SK-MEL-5 (cell line): ENCODE results near the gene TRPC4. TPM values are rescaled to one million over a fixed set of nuclear protein-coding genes. Genes with fewer than 3 reads are reported as not detected.

Experiments
- DNase-seq: peaks from one replicate; pipeline ENCODE4 v3.0.0-alpha.2; 2016; ENCODE audit warnings: low read depth, low spot score
- in situ Hi-C: cut with HindIII; loops from 2 replicates; pipeline ENCODE4 v1.10.0; 2016; ENCODE audit warnings: low sequenced_read_pairs, high pct_unique_total_duplicates, low pct_unique_long_range_greater_than_20kb
- total RNA-seq: library from RNA; depleted of rRNA; stranded (reverse); fragments of >200 nt; shearing (Covaris generic); gene quantifications from 2 replicates; pipeline ENCODE4 v1.2.3, GENCODE V29; 2014

TRPC4 gene
- total RNA-seq, 1 experiment from 2014 or later, result not detected

GRCh38 chr13:37685206-37685605, 184.4 kb downstream of the TRPC4 start:
- in situ Hi-C loops, result no loop called here
- DNase-seq, result no peak

GRCh38 chr13:37682496-37682895, 187.1 kb downstream of the TRPC4 start:
- in situ Hi-C loops, result no loop called here
- no peak for DNase-seq

GRCh38 chr13:37681281-37682032, 188.1 kb downstream of the TRPC4 start:
- in situ Hi-C loops, result no loop called here
- DNase-seq, result no peak

GRCh38 chr13:37680137-37680536, 189.4 kb downstream of the TRPC4 start:
- in situ Hi-C loops, result no loop called here
- DNase-seq, result no peak

GRCh38 chr13:37679043-37679442, 190.5 kb downstream of the TRPC4 start:
- no peak for DNase-seq
- in situ Hi-C loops, result no loop called here

GRCh38 chr13:37669845-37670244, 199.7 kb downstream of the TRPC4 start:
- in situ Hi-C loops, result no loop called here
- no peak for DNase-seq

- in situ Hi-C loops, result no loop called here
- no peak for DNase-seq
Measured at GRCh38 chr13:37667702-37668101, 201.9 kb downstream of the TRPC4 start.

GRCh38 chr13:37666036-37666435, 203.5 kb downstream of the TRPC4 start:
- DNase-seq, result no peak
- in situ Hi-C loops, result no loop called here

GRCh38 chr13:37665420-37665819, 204.2 kb downstream of the TRPC4 start:
- in situ Hi-C loops, result no loop called here
- no peak for DNase-seq

GRCh38 chr13:37663724-37664123, 205.8 kb downstream of the TRPC4 start:
- in situ Hi-C loops, result no loop called here
- DNase-seq, result no peak

- DNase-seq, result no peak
- in situ Hi-C loops, result no loop called here
Measured at GRCh38 chr13:37662624-37663023, 206.9 kb downstream of the TRPC4 start.

- in situ Hi-C loops, result no loop called here
- no peak for DNase-seq
Measured at GRCh38 chr13:37657956-37658355, 211.6 kb downstream of the TRPC4 start.

- no peak for DNase-seq
- in situ Hi-C loops, result no loop called here
Measured at GRCh38 chr13:37657134-37657533, 212.4 kb downstream of the TRPC4 start.

GRCh38 chr13:37656247-37656940, 213.2 kb downstream of the TRPC4 start:
- in situ Hi-C loops, result no loop called here
- no peak for DNase-seq

- in situ Hi-C loops, result no loop called here
- no peak for DNase-seq
Measured at GRCh38 chr13:37652596-37652995, 217.0 kb downstream of the TRPC4 start.

- in situ Hi-C loops, result no loop called here
Measured at GRCh38 chr13:37651891-37652290, 217.7 kb downstream of the TRPC4 start.

GRCh38 chr13:37648609-37649008, 221.0 kb downstream of the TRPC4 start:
- no peak for DNase-seq
- in situ Hi-C loops, result no loop called here

More at GRCh38 chr13:37651891-37652290, 217.7 kb downstream of the TRPC4 start:
- DNase-seq, result no peak

GRCh38 chr13:37647031-37647650, 222.4 kb downstream of the TRPC4 start:
- in situ Hi-C loops, result no loop called here
- DNase-seq, result no peak

- in situ Hi-C loops, result no loop called here
- DNase-seq, result no peak
Measured at GRCh38 chr13:37646531-37646930, 223.0 kb downstream of the TRPC4 start.
